Measurements from ENCODE around the gene AGTR1.

DNA sequence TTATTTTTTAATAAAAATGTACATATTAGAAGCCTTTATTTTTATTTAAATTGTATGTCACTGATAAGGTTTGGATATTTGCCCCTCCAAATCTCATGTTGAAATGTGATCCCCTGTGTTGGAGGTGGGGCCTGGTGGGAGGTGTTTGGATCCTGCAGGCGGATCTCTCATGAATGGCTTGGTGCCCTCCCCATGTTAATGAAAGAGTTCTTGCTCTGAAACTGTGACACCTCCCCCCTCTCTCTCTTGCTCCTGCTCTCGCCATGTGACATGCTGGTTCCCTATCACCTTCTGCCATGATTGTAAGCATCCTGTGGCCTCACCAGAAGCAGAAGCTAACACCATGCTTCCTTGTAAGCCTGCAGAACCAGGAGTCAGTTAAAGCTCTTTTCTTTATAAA, 13.0 kb downstream of the AGTR1 start:
- TF ChIP-seq, protein P1, sequence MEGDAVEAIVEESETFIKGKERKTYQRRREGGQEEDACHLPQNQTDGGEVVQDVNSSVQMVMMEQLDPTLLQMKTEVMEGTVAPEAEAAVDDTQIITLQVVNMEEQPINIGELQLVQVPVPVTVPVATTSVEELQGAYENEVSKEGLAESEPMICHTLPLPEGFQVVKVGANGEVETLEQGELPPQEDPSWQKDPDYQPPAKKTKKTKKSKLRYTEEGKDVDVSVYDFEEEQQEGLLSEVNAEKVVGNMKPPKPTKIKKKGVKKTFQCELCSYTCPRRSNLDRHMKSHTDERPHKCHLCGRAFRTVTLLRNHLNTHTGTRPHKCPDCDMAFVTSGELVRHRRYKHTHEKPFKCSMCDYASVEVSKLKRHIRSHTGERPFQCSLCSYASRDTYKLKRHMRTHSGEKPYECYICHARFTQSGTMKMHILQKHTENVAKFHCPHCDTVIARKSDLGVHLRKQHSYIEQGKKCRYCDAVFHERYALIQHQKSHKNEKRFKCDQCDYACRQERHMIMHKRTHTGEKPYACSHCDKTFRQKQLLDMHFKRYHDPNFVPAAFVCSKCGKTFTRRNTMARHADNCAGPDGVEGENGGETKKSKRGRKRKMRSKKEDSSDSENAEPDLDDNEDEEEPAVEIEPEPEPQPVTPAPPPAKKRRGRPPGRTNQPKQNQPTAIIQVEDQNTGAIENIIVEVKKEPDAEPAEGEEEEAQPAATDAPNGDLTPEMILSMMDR (IDR thresholded peaks at IDR 0.05) = no peak
- TF ChIP-seq POLR2A (IDR thresholded peaks at IDR 0.05) = no peak

Measured in heart left ventricle (tissue), 13 donors.